ENCODE data around the gene AK8.
"Not testable (repeated sequence)": the region's sequence is repeated elsewhere in the genome, so short reads cannot be mapped to it uniquely, and the experiment has no call there.

The AK8 gene

DNA sequence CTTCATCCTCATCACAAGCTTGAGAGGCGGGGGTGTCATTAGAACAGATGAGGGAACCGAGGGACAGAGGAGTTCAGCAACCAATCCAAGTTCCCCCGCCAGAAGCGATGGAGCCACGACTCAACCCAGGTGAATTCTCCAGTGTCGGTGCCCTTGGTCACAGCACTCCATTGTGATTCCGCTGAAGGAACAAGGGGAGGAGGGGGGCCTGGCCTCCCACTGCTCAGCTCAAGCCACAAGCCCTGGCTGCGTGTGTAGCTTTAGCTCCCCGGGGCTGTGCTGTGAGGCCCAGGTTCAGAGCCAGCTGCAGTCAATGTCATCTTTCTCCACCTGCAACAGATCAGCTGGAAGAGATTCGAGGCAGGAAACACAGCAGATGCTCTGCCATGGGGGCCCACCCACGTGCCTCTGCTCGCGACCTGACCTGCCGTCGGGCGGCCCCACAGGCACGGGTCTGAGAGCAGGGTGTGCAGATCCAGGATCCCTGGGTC is 135.2 kb downstream of the AK8 start:
- no peak for DNase-seq (ENCODE audit: low read depth)

DNA sequence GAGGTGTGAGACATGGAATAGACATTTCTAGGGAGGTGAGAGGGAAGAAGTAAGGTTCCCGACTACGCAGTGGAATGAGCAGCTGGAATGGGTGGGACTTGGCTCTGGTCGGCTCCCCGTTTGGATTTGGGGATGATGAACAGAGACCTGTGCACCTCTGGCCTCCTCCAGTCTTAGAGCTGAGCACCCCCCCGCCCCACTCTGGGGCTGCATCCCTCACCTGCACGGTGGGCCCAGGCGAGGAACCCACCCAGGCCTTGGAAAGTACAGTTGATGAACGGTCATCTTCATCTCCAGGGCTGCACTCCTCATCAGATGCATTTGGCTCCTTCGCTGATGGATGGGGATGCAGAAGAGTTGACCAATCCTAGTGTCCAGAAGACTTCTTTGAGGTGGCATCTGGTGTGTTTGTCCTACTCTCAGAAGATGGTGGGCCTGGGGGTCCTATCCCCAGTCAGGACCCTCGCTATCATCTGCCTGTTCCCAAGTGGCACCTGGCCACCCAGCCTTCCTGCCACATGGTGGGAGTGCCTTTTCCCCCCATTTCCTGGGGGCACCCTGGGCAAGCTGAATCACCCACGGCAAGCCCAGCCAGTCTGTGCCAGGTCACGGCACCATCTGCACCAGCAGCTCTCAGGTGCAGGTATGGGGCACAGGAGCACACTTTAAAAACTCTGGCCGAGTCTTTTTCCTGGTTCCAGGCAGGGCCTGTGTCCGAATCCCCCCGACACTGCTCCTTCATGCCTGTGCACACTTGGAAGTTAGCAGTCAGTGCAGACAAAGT is 137.4 kb downstream of the AK8 start:
- DNase-seq (ENCODE audit: low read depth): no peak

DNA sequence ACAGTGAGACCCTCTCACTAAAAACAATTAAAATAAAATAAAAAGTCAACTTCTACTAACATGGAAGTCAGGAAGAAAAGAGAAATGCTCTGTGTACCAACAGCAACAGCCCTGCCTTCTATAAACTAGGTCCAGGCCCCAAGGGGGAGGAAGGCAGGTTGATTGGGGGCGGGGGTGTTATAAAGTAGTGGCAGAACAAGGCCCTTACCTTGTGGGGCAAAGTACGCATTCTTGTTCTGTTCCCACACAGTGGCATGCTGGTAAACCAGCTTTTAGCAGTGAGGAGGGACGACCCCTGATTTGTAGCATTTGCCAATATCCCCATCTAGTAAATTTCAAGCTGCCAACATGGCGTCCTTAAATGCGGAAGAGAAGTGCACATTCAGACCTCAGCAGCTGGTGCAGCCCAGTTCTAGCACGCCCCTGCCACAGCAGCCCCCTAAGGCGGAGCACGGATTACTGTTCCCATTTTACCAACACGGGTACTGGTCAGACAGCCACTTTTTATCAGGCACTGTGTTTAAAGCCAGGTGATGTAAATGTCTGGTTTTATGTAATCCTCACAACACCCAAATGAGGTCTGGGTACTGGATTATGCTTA is 138.3 kb downstream of the AK8 start:
- no peak for DNase-seq (ENCODE audit: low read depth)

DNA sequence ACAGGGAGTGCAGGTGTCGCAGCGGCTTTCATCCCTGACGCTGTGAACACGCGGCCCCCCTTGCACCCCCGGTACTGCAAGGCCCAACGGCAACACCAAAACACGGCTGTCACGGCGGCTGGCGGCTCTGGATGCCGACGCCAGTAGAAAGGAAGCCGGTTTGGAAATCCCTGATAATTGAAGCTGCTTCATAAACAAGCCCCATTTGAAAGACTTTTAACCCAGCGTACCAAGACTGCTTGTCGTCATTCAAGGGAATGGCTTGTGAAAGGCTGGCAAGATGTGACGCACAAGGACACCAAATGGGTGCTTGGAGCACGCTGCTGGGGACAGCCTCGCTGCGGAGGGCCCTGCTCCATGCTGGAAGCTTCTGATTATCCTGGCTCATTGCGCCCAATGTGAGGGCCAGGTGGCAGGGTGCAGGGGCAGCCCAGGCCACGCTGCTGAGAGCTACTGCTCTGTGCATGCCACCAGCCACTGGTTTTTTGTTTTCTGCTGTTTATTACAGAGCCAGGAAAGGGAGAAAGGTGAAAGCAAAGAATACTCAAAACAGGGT is 144.7 kb downstream of the AK8 start:
- no peak for DNase-seq (ENCODE audit: low read depth)

DNA sequence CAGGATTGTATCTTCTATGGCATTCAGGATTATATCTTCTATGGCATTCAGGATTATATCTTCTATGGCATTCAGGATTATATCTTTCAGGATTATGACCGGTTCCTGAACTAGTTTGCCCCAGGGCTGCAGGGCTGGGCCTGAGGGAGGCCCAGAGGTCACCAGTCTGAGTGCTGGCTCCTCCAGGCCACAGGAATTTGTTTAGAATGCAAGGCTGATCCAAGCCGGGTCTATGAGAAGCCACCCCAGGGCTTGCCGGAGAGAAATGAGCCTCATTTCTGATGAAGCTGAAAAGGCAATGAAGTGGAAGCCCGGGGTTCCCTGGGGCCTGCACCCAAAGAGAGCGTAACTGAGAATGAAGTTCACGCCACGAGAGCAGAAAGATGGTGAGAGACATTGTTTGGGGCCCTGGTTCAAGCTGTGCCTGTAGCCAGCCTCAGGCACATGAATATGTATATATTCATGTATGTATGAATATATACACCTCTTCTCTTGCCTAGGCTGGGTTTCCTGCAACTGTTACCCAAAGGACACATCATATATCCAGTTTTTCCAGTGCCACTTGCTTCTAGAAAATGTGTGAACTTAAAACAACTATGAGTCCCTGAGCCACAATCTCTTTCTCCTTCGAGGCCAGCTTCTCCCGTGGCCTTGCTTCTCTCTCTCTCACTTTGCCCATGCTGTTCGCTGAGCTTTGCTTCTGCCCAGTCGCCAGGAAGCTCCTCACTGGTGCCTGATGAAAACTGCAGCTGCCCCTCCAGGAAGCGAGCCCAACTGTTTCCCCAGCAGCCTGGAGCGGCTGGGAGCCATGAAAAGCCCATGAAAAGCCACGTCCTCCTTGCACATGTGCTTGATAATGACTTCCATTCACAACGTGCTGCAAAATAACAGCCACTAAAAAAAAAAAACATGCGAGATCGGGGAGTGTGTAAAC is 145.5 kb downstream of the AK8 start:
- DNase-seq (ENCODE audit: low read depth): no peak

DNA sequence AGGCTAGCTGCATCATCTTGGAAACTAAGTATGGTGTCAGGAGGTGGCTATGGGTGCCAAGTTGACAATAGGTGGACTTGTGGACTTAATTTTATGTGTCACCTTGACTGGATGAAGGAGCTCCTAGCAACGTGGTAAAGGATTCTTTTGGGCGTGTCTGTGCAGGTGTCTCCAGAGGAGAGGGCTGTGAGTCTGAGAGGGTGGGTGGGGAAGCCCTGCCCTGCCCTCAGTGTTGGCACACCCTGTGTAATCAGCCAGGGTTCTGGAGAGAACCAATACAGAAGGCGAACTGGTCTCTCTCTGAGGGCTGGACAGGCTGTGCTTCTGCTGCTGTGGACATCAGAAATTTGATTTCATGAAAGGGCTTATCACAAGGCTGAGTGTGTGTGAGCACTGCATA is 146.9 kb downstream of the AK8 start:
- no peak for DNase-seq (ENCODE audit: low read depth)

DNA sequence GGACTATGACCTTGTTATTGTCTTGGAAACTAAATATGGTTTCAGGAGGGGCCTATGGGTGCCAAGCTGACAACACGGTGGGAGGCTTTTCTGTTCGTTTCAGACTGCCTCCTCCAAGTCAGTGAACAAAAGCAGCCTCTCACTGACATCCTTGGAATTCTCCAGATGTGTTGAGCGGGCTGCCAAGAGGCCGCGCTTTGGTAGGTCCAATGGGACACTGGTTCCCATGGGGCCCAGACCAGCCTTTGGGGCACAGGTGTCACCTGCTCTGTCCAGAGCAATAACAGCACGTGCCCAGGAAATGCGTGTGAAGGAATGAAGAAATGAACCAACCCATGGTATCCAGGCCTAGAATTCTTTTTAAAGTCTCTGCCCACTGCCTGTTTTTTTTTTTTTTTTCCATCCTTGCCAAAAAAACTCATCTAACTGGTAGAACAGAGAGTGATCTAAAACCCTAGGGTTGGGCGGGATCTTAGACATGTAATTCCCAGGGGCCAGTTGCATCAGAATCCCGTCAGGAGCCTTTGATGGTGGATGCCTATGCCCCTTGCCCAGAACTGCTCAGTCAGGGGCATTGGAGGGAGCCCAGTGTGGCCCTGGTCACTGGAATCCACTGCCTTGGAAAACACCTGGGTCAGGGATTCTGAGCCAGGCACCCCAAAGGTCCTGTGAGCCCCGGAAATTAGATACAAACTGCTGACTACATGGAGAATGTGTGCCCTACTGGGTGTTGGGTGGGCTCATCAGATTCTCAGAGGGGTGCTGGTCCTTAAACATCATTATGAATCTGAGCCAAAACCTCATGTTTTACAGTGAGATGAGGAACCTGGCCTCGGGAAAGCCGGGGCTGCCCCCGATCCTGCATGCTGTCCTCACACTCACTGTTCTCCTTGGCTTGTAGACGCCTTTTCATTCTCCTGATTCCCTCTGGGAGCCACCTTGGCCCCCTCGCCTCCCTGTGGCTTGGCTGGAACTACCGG is 147.7 kb downstream of the AK8 start:
- no peak for DNase-seq (ENCODE audit: low read depth)

DNA sequence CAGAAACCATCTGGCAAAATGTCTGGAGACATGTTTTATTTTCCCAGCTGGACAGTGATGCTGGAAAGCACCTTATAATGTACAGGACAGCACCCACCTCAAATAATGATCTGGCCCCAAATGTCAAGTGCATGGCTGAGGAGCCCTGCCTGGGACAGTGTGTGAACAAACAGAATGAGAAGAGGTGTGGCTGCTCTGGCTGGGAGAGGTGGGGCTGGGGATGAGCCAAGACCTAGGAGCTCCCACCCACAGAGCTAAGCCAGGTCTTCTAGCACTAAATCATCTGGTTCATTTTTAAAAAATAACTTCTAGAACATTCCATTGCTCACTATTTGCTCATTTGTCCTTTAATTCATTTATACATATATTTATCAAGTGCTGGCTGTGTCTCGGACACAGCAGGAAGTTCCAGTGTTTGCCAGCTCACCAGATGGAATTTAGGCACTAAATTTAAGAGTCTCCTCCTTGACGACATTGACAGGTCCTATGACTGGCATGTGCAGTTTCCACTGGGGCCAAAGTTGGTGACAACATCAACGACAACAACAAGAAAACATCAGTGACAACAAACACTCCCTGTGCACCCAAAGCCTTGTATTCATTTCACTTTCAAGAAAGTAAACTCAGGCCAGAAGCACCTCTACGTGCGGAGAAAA is 148.7 kb downstream of the AK8 start:
- no peak for DNase-seq (ENCODE audit: low read depth)

DNA sequence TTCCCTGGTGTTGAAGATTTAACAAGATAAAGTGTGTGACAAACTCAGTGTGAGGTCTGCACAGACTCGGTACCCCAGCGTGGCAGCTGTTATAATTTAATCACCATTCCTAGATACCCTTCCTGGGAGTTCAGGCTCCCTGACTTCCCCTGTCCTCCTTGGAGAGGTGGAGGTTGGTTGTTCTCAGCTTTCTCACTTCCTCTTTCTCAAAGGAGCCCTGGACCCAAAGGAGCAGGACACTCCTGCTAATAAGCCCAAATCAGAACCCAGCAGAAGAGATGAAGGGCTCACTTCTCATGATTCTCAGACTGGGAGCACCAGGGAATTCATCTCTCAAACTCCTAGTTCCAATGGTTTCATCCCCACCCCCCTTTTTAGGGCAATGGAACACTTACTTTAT is 149.6 kb downstream of the AK8 start:
- DNase-seq (ENCODE audit: low read depth): no peak

DNA sequence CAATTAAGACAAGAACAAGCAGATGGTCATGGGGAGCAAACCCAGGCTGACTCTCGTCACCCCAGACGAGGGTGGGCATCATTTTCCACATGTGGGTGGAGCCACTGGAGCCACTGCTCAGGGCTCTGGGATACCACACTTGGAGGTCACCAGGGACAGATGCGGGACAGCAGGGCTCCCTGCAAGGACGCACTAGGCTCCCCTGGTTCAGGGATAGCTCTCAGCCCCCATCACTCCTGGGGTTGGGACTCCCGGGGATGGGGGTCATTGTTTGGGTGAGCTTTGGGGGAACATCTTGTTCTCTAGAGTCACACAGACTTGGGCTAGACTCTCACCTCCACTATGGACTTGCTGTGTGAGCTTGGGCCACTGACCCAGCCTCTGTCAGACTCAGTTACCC is 150.0 kb downstream of the AK8 start:
- DNase-seq (ENCODE audit: low read depth): no peak

DNA sequence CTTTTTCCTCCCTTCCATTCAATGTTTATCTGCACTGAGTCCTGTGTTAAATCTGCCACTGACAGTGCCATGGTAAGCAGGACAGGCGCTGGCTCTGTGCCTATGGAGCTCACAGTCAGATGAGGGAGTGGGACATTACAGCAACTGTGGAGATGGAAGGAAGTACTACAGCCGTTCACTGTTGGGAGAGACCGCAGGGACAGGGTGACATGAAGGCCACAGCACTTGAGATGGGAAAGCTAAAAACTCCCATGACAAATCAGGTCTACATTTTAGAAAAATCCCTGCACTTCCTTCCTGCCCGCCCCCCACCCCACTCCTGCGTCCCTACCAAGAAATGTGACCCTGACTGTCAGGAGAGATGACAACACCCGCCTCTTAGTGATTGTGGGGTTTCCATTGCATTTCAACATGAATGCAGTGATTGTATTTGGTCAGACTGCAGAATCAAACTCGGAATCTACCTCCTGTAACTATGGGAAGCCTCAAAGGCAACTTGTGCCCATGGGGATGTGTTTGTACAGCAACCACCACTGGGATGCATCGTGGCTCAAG is 151.4 kb downstream of the AK8 start:
- DNase-seq (ENCODE audit: low read depth): no peak

DNA sequence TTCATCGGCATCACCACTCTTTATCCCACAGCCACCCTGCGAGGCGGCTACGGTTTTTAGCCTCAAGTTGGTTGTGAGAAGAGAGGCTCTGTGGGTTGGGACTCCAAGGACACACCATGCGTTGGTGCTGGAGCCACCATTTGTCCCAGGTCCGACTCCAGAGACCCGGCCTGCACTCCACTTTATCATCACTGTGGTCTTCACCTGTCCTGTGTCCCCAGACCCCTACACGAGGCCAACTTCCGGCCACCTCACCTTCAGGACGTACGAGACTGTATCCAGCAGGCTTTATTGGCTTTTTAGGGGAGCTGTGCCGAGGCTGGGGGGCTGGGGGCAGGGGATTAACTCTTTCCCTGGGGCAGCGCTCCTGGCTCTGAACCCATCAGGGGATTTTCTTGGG is 152.8 kb downstream of the AK8 start:
- DNase-seq (ENCODE audit: low read depth): no peak

DNA sequence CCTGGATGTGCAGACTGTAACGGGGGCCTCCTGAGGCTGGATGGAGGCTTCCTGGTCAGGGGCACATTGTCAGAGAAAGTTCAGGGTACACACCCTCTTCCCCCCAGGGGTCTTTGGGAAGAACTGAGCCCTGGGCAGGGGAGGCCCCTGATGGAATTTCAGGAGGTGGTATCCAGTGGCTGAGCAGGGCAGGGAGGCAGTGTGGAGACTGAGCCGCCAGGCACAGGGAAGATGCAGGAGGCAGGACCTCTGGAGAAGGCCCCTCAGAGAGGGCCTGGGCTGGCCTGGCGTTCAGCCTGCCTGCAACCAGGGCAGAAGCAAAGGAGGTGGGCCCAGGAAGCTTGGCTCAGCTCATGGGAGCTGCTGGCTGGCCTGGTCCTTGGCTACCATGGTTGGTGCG is 154.3 kb downstream of the AK8 start:
- no peak for DNase-seq (ENCODE audit: low read depth)

DNA sequence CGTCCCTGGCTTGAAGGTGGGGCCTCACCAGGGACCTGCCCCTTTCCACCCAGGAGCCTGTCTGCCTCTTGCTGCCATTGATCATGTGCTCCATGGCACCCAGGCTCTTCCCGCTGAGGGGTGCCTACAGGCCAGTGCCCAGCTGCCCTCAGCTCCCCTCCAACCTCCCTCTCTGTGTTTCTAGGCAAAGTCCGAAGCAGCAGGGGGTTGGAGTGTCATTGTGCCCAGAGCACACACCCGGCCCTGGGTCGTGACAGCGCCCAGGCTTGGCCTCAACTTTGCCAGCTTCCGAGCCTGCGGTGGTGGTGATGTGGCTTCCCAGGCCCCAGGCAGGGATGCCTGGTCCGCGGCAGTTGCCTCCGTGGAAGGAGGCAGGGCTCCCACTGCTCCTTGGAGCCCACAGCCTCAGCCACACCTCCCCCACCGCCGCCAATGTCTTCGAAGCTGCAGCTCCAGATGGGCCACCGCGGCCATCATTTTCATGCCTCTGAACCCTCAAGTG is 155.5 kb downstream of the AK8 start:
- DNase-seq (ENCODE audit: low read depth): no peak

DNA sequence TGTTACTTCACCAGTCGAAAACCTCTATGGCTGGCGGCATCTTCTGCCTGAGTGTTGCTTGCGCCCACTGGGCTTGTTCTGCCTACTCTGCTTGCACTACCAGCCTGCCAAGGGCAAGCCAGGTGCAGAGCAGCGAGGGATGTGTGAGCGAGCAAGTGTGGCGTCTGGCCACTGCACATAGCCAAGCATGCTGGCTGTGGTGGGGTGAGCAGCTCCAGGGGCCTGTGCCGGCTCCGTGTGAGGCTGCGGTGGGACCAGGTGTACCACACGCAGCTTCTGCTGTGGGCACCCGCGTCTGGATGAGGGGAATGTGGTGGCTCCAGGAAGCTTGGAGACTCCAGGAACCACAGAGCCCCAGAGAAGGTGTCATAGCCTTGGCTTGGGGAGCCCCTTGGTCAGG is 156.4 kb downstream of the AK8 start:
- no peak for DNase-seq (ENCODE audit: low read depth)

DNA sequence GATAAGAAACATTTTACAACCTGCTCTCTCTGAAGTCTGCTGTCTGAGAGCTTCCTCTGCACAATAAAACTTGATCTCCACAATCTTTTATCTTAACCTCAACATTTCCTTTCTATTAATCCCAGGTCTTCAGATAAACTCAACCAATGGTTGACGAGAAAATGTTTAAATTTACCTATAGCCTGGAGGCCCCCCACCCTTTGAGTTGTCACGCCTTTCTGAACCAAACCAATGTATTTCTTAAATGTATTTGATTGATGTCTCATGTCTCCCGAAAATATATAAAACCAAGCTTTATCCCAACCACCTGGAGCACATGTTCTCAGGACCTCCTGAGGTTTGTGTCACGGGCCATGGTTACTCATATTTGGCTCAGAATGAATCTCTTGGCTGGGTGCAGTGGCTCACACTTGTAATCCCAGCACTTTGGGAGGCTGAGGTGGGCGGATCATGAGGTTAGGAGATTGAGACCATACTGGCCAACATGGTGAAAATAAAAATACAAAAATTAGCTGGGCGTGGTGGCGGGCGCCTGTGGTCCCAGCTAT is 159.6 kb downstream of the AK8 start:
- DNase-seq (ENCODE audit: low read depth): not testable (repeated sequence)

DNA sequence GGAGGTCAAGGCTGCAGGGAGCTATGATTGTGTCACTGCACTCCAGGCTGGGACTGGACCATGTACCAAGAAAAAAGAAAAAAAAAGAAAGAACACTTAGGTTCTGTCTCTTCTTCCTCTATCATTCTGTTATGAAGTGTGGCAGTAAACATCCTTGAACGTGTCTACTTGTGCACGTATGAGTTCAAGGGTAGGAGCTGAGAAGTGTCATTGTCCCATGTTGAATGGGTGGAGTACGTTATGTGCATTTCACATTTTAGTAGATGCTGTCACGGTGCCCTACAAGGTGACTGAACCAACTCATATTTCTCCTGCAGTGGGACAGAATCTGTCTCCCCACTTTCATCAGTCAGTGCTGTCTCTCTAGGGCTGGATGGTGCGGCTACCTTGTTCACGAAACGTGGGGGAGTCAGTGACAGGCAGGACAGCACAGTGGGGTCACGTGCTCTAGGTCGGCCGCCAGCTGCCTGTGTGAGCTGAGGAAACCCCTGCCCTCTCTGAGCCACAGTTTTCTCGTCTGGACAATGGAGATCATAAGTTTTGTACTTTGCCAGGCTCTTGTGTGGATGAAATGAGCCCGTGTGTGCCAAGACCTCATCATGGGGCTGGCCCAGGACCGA is 160.6 kb downstream of the AK8 start:
- DNase-seq (ENCODE audit: low read depth): no peak

DNA sequence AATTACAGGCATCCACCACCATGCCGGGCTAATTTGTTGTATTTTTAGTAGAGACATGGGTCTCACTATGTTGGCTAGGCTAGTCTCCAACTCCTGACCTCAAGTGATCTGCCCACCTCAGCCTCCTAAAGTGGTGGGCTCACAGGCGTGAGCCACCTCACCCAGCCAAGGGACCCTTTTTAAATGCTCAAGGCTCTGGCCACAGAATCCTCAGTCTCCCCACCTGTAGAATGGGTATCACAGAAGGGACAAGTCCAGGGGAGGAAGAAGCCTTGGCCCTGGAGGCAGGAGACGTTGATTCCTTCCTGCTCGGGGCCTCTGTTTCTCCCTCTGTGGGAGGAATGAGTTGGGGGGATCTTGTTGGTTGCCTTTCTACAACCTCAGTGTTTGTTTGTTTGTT is 162.1 kb downstream of the AK8 start:
- no peak for DNase-seq (ENCODE audit: low read depth)

DNA sequence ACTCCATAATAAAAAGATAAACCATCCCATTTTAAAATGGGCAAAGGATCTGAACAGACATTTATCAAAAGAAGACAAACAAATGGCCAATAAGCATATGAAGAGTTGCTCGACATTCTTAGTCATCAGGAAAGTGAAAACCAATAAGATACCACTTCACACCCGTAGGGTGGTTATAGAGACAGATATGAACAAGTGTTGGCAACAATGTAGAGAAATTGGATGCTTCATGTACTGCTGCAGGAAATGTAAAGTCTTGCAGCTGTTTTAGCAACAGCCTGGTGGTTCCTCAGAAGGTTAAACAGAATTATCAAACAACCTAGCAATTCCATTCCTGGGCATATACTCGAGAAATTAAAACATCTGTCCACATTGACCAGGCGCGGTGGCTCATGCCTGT is 165.3 kb downstream of the AK8 start:
- no peak for DNase-seq (ENCODE audit: low read depth)
